GM21423 (cell line): Measurements from ENCODE around the gene ACER1.
"Not testable (repeated sequence)": the region's sequence is repeated elsewhere in the genome, so short reads cannot be mapped to it uniquely, and the experiment has no call there.

Experiments
- ATAC-seq: cut with Tn5 transposase; IDR thresholded peaks from one replicate; pipeline ENCODE4 v1.9.1; 2021; ENCODE audit warnings: mild to moderate bottlenecking, moderate library complexity; ENCODE audit not compliant: unreplicated experiment

The ACER1 gene

GRCh38 chr19:6357174-6357573 lies 23.8 kb upstream of the ACER1 start:
- no peak for ATAC-seq

GRCh38 chr19:6355321-6356040 lies 22.1 kb upstream of the ACER1 start:
- ATAC-seq: not testable (repeated sequence)

- no peak for ATAC-seq
These were observed 20.8 kb upstream of the ACER1 start for GRCh38 chr19:6354098-6354674.

- ATAC-seq: no peak
These were observed 19.2 kb upstream of the ACER1 start for GRCh38 chr19:6352381-6353165.

- no peak for ATAC-seq
These were observed 17.3 kb upstream of the ACER1 start for GRCh38 chr19:6350688-6351087.

GRCh38 chr19:6349271-6349670 lies 15.9 kb upstream of the ACER1 start:
- ATAC-seq: not testable (repeated sequence)

GRCh38 chr19:6343462-6343861 lies 10.1 kb upstream of the ACER1 start:
- no peak for ATAC-seq

- no peak for ATAC-seq
These were observed 7.2 kb upstream of the ACER1 start for GRCh38 chr19:6340493-6341201.

- ATAC-seq: no peak
These were observed 1.3 kb upstream of the ACER1 start for GRCh38 chr19:6334490-6335285.

GRCh38 chr19:6326815-6327214 lies 6.6 kb downstream of the ACER1 start:
- ATAC-seq: no peak

GRCh38 chr19:6325614-6326013 lies 7.8 kb downstream of the ACER1 start:
- no peak for ATAC-seq

GRCh38 chr19:6324757-6325156 lies 8.7 kb downstream of the ACER1 start:
- ATAC-seq: no peak

- no peak for ATAC-seq
These were observed 11.1 kb downstream of the ACER1 start for GRCh38 chr19:6322284-6322683.

GRCh38 chr19:6319376-6319775 lies 14.0 kb downstream of the ACER1 start:
- no peak for ATAC-seq

- ATAC-seq: no peak
These were observed 14.6 kb downstream of the ACER1 start for GRCh38 chr19:6318772-6319171.

GRCh38 chr19:6315646-6316045 lies 17.8 kb downstream of the ACER1 start:
- ATAC-seq: not testable (repeated sequence)

- ATAC-seq: no peak
These were observed 19.9 kb downstream of the ACER1 start for GRCh38 chr19:6313398-6313969.

GRCh38 chr19:6312018-6312417 lies 21.4 kb downstream of the ACER1 start:
- ATAC-seq: no peak

- no peak for ATAC-seq
These were observed 35.0 kb downstream of the ACER1 start for GRCh38 chr19:6298413-6298812.

- no peak for ATAC-seq
These were observed 36.2 kb downstream of the ACER1 start for GRCh38 chr19:6297202-6297601.
